GM12878 (cell line): ENCODE results near the gene ARMS2. TPM values are rescaled to one million over a fixed set of nuclear protein-coding genes. Genes with fewer than 3 reads are reported as not detected.

Experiments
- ATAC-seq: fragments of 200-7000 bp; cut with Tn5 transposase; 3 replicates; pipeline ENCODE4 v1.9.1; 2020; ENCODE audit warnings: mild to moderate bottlenecking, moderate library complexity
- BruUV-seq: library from RNA; stranded (reverse); fragments of 400-500 nt; replicated peaks from 2 replicates; lab custom pipeline; 2021; lab: Mats Ljungman, UMichigan
- CTCF ChIA-PET: fragments of 300-600 bp; sonication (Branson Sonifier 250); formaldehyde crosslinking; extraction: SDS; loops from one replicate; lab custom pipeline; 2021; ENCODE audit warnings: inconsistent platforms; lab: Yijun Ruan, JAX
- POLR2A ChIA-PET: fragments of 350-600 bp; formaldehyde crosslinking; extraction: SDS; loops from one replicate; lab custom pipeline; 2021; ENCODE audit warnings: inconsistent platforms; lab: Charles Lee
- RAD21 ChIA-PET: fragments of 300-600 bp; sonication (Branson Sonifier 250); formaldehyde crosslinking; loops from one replicate; lab custom pipeline; 2023; ENCODE audit warnings: antibody characterized with exemption; ENCODE audit not compliant: unreplicated experiment; lab: Charles Lee
- SMC1A ChIA-PET: fragments of 300-600 bp; sonication (Branson Sonifier 250); formaldehyde crosslinking; loops from one replicate; lab custom pipeline; 2023; ENCODE audit not compliant: unreplicated experiment, uncharacterized antibody; lab: Charles Lee
- DNase-seq: peaks from one replicate; pipeline ENCODE4 v3.0.0-alpha.2; 2011; ENCODE audit warnings: low read depth, low spot score
- FAIRE-seq: peaks from 3 replicates; lab custom pipeline; 2011; peaks lifted over from hg19 to GRCh38; lab: Jason Lieb, UNC
- H2AFZ ChIP-seq: 2 replicates; pipeline ENCODE4 v1.6.0; 2011; ENCODE audit warnings: low read depth, low read length, control low read depth; ENCODE audit not compliant: control insufficient read depth
- H3K27ac ChIP-seq: 2 replicates; pipeline ENCODE4 v1.5.1; 2011; ENCODE audit warnings: control low read depth; ENCODE audit not compliant: control insufficient read depth, insufficient read depth
- H3K27me3 ChIP-seq, 2 experiments: replicated peaks in 1 of 2; 2 replicates each; pipeline versions ENCODE4 v1.6.0 to v1.6.1; 2011; ENCODE audit warnings: low read length in 1 of 2; ENCODE audit not compliant: control insufficient read depth in 2 of 2, insufficient read depth in 2 of 2
- H3K36me3 ChIP-seq, 2 experiments: 2 replicates each; pipeline ENCODE4 v1.5.1; 2011; ENCODE audit warnings: low read length in 1 of 2; ENCODE audit not compliant: control insufficient read depth in 2 of 2, insufficient read depth in 2 of 2
- H3K4me1 ChIP-seq: 2 replicates; pipeline ENCODE4 v1.6.1; 2011; ENCODE audit warnings: mild to moderate bottlenecking, low read length, moderate library complexity, mixed read lengths; ENCODE audit not compliant: control insufficient read depth, insufficient read depth
- H3K4me2 ChIP-seq: 2 replicates; pipeline ENCODE4 v1.6.0; 2011; ENCODE audit warnings: control low read depth; ENCODE audit not compliant: control insufficient read depth, insufficient read depth
- H3K4me3 ChIP-seq: fragments of 200-600 bp; sonication (generic); 2 replicates; pipeline ENCODE4 v1.5.1; 2016
- H3K79me2 ChIP-seq: 2 replicates; pipeline ENCODE4 v1.6.0; 2011; ENCODE audit warnings: low read length; ENCODE audit not compliant: control insufficient read depth, insufficient read depth
- H3K9ac ChIP-seq: 2 replicates; pipeline ENCODE4 v1.8.0; 2011; ENCODE audit warnings: low read length, control low read depth, mixed read lengths; ENCODE audit not compliant: control insufficient read depth, insufficient read depth
- H3K9me3 ChIP-seq: replicated peaks from 3 replicates; pipeline ENCODE4 v1.5.1; 2011; ENCODE audit warnings: mild to moderate bottlenecking, low read length; ENCODE audit not compliant: control insufficient read depth, insufficient read depth
- H4K20me1 ChIP-seq: 2 replicates; pipeline ENCODE4 v1.6.0; 2011; ENCODE audit not compliant: control insufficient read depth, insufficient read depth
- ATF3 ChIP-seq: IDR thresholded peaks from 2 replicates; pipeline ENCODE4 v1.6.1; 2011; ENCODE audit warnings: low read depth, mild to moderate bottlenecking, low read length, moderate library complexity, borderline replicate concordance; ENCODE audit errors: extremely low read depth
- CHD4 ChIP-seq: fragments of 200-600 bp; sonication (generic); IDR thresholded peaks from 2 replicates; pipeline ENCODE4 v1.6.1; 2016; ENCODE audit warnings: mild to moderate bottlenecking
- CREM ChIP-seq: IDR thresholded peaks from 2 replicates; pipeline ENCODE4 v1.6.1; 2014; ENCODE audit warnings: antibody characterized with exemption, low read depth
- FOXK2 ChIP-seq: fragments of 450-650 bp; IDR thresholded peaks from 2 replicates; pipeline ENCODE4 v1.6.1; 2017; ENCODE audit warnings: mild to moderate bottlenecking, moderate library complexity
- PAX8 ChIP-seq: fragments of 450-650 bp; IDR thresholded peaks from 2 replicates; pipeline ENCODE4 v1.6.1; 2017; ENCODE audit warnings: mild to moderate bottlenecking, moderate library complexity
- RAD51 ChIP-seq: fragments of 450-650 bp; IDR thresholded peaks from 2 replicates; pipeline ENCODE4 v1.6.1; 2016; ENCODE audit warnings: moderate library complexity, mild to moderate bottlenecking, inconsistent platforms
- REST ChIP-seq: IDR thresholded peaks from 2 replicates; pipeline ENCODE4 v1.6.1; 2012; ENCODE audit warnings: mild to moderate bottlenecking, low read depth, low read length
- SKIL ChIP-seq: fragments of 450-650 bp; IDR thresholded peaks from 2 replicates; pipeline ENCODE4 v1.6.1; 2017; ENCODE audit warnings: mild to moderate bottlenecking, low read depth, inconsistent platforms; ENCODE audit not compliant: poor library complexity, severe bottlenecking
- SP1 ChIP-seq: IDR thresholded peaks from one replicate; pipeline ENCODE4 v1.6.1; 2011; ENCODE audit warnings: low read depth, low read length
- STAT1 ChIP-seq: fragments of 450-650 bp; conservative IDR thresholded peaks from 2 replicates; pipeline ENCODE4 v1.6.1; 2014; ENCODE audit warnings: antibody characterized with exemption, mild to moderate bottlenecking
- SUPT20H ChIP-seq: IDR thresholded peaks from 2 replicates; pipeline ENCODE4 v1.6.1; 2011; ENCODE audit warnings: low read depth, mild to moderate bottlenecking, low read length, moderate library complexity, borderline replicate concordance; ENCODE audit not compliant: control insufficient read depth
- WRNIP1 ChIP-seq: IDR thresholded peaks from 2 replicates; pipeline ENCODE4 v1.6.1; 2011; ENCODE audit warnings: low read depth, low read length, improper control_type of control experiment, borderline replicate concordance
- ZBTB4 ChIP-seq: fragments of 450-650 bp; formaldehyde crosslinking; IDR thresholded peaks from 2 replicates; pipeline ENCODE4 v1.4.0; 2022; ENCODE audit warnings: mild to moderate bottlenecking, moderate library complexity
- ZNF622 ChIP-seq: fragments of 450-650 bp; IDR thresholded peaks from 2 replicates; pipeline ENCODE4 v1.6.1; 2017; ENCODE audit warnings: mild to moderate bottlenecking, inconsistent platforms
- WGBS: methylation state at CpG from one replicate; pipeline ENCODE4 v1.1.6; 2016; ENCODE audit warnings: low lambda C conversion rate; ENCODE audit not compliant: insufficient replicate concordance, insufficient coverage; ENCODE audit errors: missing lambda C conversion rate; 5-methylcytosine and 5-hydroxymethylcytosine counted together
- in situ Hi-C: fragments of 300-500 bp; cut with MboI; formaldehyde crosslinking; loops from 9 replicates; pipeline ENCODE4 v1.14.3; 2018; ENCODE audit warnings: mixed read lengths
- intact Hi-C: fragments of 100-400 bp; cut with micrococcal nuclease; formaldehyde crosslinking; loops from one replicate; pipeline ENCODE4 v1.14.2; 2022; ENCODE audit not compliant: unreplicated experiment
- polyA plus RNA-seq, 11 experiments: library from polyadenylated mRNA; depleted of rRNA in 4 of 11; unstranded in 6 of 11; stranded (reverse) in 5 of 11; fragments of >200 nt; fragmentation: Nextera tagmentation in 4 of 11; fragmentation: Illumina TruSeq in 1 of 11; extraction: Ambion mirVana in 4 of 11; extraction: Trizol in 1 of 11; gene quantifications; 1 replicate in 1 of 11; 2 replicates in 10 of 11; pipeline versions ENCODE4 v1.2.1 to v1.2.3, GENCODE V29; 2011 to 2016; ENCODE audit warnings: inconsistent platforms in 2 of 11, missing spikeins in 2 of 11, low read depth in 1 of 11
- total RNA-seq, 4 experiments: library from RNA; depleted of rRNA in 3 of 4; stranded (reverse); fragments of >200 nt in 3 of 4; fragmentation: Illumina TruSeq in 1 of 4; extraction: Trizol in 1 of 4; gene quantifications; 2 replicates each; pipeline versions ENCODE4 v1.2.1 to v1.2.3, GENCODE V29; 2013 to 2021

ARMS2 gene
- total and polyA plus RNA-seq, 10 of the 15 experiments (the other 5 are each of a cell fraction or from before 2014, with no cell fraction given), result not detected

- no peaks in the 10 kb centered on the region for H3K79me2 ChIP-seq
- FAIRE-seq (no peak), DNase-seq (no peak), ATAC-seq (no peak)
- no peaks in the 10 kb centered on the region for H4K20me1 ChIP-seq
- H3K4me2 ChIP-seq, result no peak overlapping the region
- intact Hi-C loops (no loop called here), in situ Hi-C loops (no loop called here)
- no peaks in the 10 kb centered on the region for H3K36me3 ChIP-seq
- no peaks in the 10 kb centered on the region for H3K27me3 ChIP-seq
- no peak overlapping the region for H3K9ac ChIP-seq
- H3K9me3 ChIP-seq, result no peaks in the 10 kb centered on the region
- CTCF ChIA-PET, result interaction anchor here (0.9 to 1.3 kb wide), 2 partner anchors 124 to 174 kb away, joined by 3 read pairs; no protein-coding TSS in a partner anchor
- H2AFZ ChIP-seq, result no peak overlapping the region
- no peak overlapping the region for H3K4me3 ChIP-seq
- BruUV-seq, result no TSS peak
- H3K4me1 ChIP-seq, result no peaks in the 10 kb centered on the region
- RAD21 ChIA-PET, result interaction anchor here (1.3 kb wide), 1 partner anchor 143 kb away, joined by 5 read pairs; no protein-coding TSS in a partner anchor
- no peak overlapping the region for H3K27ac ChIP-seq
- SMC1A ChIA-PET, result interaction anchor here (0.9 to 1.2 kb wide), 2 partner anchors 9 to 706 kb away, joined by 3 read pairs; no protein-coding TSS in a partner anchor
- POLR2A ChIA-PET, result no interaction called here
- 23% methylated on average over 7 of the region's 7 CpGs for WGBS
- no peak for TF ChIP-seq ZNF622
- no peak for TF ChIP-seq PAX8
- TF ChIP-seq STAT1, result no peak
- TF ChIP-seq ATF3, result no peak
- no peak for TF ChIP-seq WRNIP1
- TF ChIP-seq CREM, result no peak
- no peak for TF ChIP-seq SKIL
- TF ChIP-seq REST, result no peak
- no peak for TF ChIP-seq SUPT20H
- no peak for TF ChIP-seq ZBTB4
- no peak for TF ChIP-seq FOXK2
- no peak for TF ChIP-seq RAD51
- TF ChIP-seq SP1, result no peak
- no peak for TF ChIP-seq CHD4
Measured at GRCh38 chr10:122441961-122442360, 12.5 kb upstream of the ARMS2 start.
